ENCODE results near the gene EVI5.

Gene EVI5

GRCh38 chr1:92484472-92485380 is 300.2 kb downstream of the EVI5 start:
- DNase-seq, result no peak

- DNase-seq, result no peak
These were observed 301.1 kb downstream of the EVI5 start for GRCh38 chr1:92483610-92484471.

GRCh38 chr1:92482665-92483609 is 302.0 kb downstream of the EVI5 start:
- no peak for DNase-seq

- no peak for DNase-seq
These were observed 302.8 kb downstream of the EVI5 start for GRCh38 chr1:92481971-92482664.

GRCh38 chr1:92481599-92481925 is 303.3 kb downstream of the EVI5 start:
- no peak for DNase-seq

GRCh38 chr1:92480813-92481598 is 303.9 kb downstream of the EVI5 start:
- DNase-seq, result no peak

- DNase-seq, result no peak
These were observed 304.6 kb downstream of the EVI5 start for GRCh38 chr1:92480200-92480812.

GRCh38 chr1:92479587-92479986 is 305.3 kb downstream of the EVI5 start:
- no peak for DNase-seq

GRCh38 chr1:92478393-92478792 is 306.5 kb downstream of the EVI5 start:
- DNase-seq, result no peak

GRCh38 chr1:92476071-92476631 is 308.8 kb downstream of the EVI5 start:
- DNase-seq, result no peak

- no peak for DNase-seq
These were observed 309.9 kb downstream of the EVI5 start for GRCh38 chr1:92475029-92475428.

- DNase-seq, result no peak
These were observed 311.0 kb downstream of the EVI5 start for GRCh38 chr1:92473781-92474495.

GRCh38 chr1:92470216-92470615 is 314.7 kb downstream of the EVI5 start:
- DNase-seq, result no peak

GRCh38 chr1:92466683-92467352 is 318.1 kb downstream of the EVI5 start:
- DNase-seq, result no peak

- no peak for DNase-seq
These were observed 319.7 kb downstream of the EVI5 start for GRCh38 chr1:92465256-92465647.

- no peak for DNase-seq
These were observed 320.2 kb downstream of the EVI5 start for GRCh38 chr1:92464588-92465255.

- DNase-seq, result no peak
These were observed 323.4 kb downstream of the EVI5 start for GRCh38 chr1:92461364-92462097.
